Measurements from ENCODE around the gene MASP1.

MASP1 gene

DNA sequence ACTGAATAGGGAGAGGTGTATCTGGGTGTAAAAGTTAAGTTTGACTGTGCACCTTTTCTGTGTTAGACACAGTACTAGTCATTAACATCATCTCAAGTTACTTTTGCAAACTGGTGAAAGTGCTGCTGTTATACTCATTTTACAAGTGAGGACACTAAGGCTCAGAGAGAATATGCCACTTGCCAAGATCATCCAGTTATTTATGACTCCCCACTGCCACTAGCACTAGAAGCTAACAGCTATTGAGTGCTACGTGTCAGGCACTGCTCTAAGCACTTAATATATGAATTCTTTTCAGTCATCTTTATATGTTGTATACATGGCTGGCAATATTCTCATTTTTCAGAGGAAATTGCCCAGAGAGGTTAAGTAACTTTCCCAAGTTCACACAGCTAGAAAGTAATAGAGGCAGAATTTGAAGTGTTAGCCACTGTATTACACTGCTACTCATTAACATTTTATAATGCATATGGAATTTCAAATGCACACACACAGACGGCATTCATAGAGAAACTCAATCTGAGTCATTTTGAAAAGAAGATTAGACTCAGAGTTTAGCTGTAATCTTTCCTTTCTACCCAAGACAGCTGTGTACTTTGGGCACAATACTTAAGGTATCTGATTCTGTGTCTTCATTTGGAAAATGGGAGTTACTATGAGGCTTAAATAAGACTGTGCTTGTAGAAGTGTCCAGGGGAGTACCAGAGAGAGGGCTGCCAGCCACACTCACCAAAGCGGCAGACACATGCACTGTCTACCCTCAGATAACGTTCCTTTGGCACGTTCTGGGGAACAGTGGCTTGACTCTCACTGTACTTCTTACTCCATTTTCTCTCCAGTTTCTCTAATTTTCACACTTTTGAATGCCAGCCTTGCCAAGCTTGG is 1.3 kb upstream of the MASP1 start:
- no peak for DNase-seq

GRCh38 chr3:187292181-187292580 is 644 bp upstream of the MASP1 start:
- no peak for DNase-seq

GRCh38 chr3:187291001-187291511 is 481 bp downstream of the MASP1 start:
- DNase-seq = no peak

DNA sequence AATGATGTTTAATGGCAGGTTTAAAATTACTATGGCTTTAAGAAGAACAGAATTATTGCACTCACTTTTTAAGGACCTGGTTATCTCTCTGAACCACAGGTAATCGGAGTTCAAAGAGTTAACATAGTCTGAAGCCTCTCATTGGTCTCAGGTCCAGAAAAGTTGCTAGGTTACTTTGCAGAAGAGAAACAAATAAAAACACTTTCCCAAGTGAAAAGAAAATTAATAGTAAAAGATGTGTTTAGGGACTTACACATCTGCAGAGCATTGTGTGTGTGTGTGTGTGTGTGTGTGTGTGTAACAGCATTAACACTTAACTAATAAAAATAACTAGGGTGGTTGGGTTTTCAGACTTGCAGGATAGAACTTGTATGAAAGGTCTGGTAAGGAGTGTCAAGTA is 1.0 kb downstream of the MASP1 start:
- no peak for DNase-seq

DNA sequence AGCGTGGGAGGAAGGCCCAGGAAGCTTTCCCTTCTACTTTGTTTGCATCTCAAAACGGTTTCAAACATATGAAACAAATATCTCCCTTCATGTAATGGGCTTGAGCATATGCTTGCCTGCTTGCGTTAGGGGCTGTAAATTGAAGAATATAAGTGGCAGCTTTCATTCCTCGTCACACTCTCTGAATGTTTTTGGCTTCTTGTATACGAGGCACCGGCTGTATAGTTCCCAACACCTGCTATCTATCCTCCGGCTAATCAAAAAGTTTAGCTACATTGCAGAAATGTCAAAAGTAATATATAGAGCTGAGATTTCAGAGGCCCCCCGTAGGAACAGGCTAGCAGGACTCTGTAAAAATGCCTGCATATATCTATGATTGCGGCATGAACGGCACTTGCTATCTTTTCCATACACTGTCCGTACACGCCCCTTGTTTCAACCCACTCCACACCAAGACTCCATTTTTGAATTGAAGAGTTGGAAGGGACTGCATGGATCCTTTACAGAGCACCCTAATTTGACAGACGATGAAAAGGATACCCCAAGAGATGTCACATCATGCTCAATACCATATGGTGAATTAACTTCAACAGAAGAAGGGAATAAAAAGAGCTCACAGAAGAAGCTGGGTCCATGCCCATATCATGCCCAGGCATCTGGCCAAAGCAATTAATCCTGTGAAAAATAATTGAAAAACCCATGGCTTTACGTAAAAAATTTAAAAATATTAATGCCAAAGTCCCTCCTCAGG is 2.5 kb downstream of the MASP1 start:
- no peak for DNase-seq

GRCh38 chr3:187288131-187288854 is 3.2 kb downstream of the MASP1 start:
- DNase-seq = no peak

- DNase-seq = no peak
These were observed 4.3 kb downstream of the MASP1 start for GRCh38 chr3:187287256-187287655.

DNA sequence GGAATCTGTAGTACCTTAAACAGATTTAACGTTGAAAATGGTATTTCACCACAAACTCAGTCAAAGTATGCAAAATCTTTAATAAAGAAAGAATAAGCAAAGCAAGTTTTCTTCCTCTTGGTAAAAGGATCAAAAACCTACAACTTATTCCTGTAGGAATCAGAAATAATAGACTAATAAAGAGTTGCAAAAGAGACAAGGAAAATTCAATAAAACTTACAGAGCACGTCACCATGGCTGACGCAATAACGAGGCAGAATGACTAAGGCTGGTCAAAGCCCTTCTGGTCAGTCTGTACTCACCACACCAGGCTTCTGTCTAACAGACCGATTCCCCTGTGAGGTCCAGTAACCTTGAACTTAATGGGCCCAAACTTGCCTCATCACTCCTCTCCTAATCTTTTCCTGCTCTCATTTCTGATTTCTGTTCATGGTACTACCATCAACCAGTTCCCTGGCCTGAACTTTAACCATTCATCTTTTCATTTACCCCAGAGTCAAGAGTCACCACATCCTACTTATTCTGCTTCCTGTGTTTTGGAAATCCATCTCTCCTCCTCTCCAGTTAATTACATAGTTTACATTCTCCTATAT is 5.0 kb downstream of the MASP1 start:
- no peak for DNase-seq

DNA sequence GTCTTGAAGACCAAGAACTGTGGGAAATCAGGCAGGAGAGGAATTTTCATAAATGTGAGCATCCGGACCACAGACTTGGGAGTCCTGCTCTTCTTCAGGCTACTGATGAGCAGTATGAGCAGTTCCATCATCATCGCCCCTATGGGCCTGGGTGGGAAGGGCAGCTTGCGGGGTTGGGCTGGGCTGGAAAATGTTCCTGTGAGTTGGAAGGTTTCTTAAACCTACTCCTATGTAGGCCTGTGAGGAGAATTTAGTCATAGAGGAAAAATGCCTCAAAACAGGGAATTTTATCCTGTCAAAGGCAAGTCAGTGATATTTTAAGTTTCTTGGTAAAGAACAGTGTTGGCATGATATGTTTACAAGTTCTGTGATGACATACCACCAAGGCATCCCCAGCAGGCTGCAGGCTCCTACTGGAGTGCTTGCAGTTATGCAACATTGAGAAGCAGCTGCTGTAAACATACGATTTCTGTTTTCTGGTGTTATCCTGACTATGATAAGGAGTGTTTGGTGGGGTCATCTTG is 10.3 kb downstream of the MASP1 start:
- no peak for DNase-seq

- no peak for DNase-seq
These were observed 10.9 kb downstream of the MASP1 start for GRCh38 chr3:187280644-187281043.

GRCh38 chr3:187277129-187277462 is 14.4 kb downstream of the MASP1 start:
- no peak for DNase-seq

DNA sequence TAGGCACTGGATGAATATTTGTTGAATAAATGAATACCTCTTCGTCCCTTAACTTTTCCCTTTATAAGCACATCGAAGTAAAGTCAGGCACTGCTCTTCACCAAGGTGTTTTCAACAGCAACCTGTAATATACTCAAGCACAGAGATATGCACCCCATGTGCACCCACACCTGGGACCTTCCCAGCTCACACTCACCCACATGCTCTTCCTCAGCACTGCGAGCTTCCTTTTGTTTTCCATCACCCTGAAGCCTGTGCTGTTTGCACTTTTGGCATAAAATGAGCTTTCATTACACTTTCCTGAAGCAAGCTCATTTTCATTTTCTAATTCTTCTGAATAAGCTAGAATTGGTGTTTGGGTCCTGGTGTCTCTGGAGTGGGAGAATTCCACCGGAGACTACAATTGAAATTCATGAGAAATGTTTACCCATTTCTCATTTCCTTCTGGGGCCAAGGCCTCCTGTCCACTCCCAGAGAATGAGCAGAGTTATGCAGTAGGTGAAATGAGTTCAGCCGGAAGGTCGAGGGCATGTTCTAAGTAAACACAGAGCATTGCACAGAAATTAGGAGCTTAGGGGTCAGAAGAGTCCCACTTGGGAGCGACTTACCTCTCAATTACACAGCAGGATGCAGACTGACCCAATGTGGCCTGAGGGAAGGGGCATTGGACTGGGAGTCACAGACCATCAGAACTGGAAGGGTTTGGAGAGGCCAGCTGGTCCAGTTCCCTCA is 15.0 kb downstream of the MASP1 start:
- no peak for DNase-seq

- no peak for DNase-seq
These were observed 16.6 kb downstream of the MASP1 start for GRCh38 chr3:187274977-187275338.

GRCh38 chr3:187274315-187274976 is 17.1 kb downstream of the MASP1 start:
- no peak for DNase-seq

- DNase-seq = no peak
These were observed 20.0 kb downstream of the MASP1 start for GRCh38 chr3:187271582-187271981.

GRCh38 chr3:187269486-187269885 is 22.1 kb downstream of the MASP1 start:
- no peak for DNase-seq

GRCh38 chr3:187267306-187267705 is 24.2 kb downstream of the MASP1 start:
- DNase-seq = no peak

- no peak for DNase-seq
These were observed 24.8 kb downstream of the MASP1 start for GRCh38 chr3:187266691-187267090.

DNA sequence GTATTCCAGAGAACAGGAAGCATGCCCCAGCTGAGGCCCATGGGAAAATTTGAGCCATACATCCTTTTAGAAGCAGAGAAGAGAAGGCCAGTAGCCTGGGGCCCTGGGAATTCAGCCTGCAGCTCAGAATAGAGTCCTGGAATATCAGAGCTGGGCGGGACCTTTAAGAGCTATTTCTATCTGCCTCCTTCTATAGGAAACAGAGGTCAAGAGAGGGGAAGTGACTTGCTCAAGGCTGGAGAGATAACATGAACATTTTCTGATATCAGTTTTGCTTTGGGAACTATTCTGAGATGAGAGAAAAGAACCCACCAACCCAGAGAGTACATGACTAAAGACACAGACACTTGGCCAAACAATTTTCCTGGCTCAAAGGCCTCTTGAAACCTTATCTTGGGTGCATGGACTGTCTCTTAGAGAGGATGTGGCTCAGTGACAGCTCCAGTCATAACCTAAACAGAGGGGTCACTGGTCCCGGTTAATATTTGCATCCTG is 26.0 kb downstream of the MASP1 start:
- no peak for DNase-seq

DNA sequence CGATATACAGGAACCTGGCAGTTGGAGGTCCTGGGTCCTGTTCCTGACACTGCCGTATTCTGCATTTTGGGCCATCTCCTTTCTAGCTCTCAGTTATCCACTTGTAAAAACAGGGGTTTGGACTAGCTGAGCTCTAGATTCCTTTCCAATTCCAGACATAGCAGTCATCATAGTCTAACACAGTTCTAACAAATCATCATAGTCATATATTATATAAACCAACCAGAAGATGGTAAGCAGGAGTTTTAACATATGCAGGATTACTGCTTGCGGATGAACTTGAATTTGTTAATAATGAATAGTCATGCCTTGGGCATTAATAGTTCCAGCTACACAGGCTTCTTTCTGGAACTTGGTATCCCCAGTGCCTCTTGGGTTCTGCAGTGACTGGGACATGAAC is 26.6 kb downstream of the MASP1 start:
- DNase-seq = no peak

- DNase-seq = no peak
These were observed 27.5 kb downstream of the MASP1 start for GRCh38 chr3:187264021-187264420.

All from activated CD4-positive, alpha-beta T cell treated with anti-CD3 and anti-CD28 coated beads for 48 hours (primary cell).